ENCODE results near the gene NCAM1.

Gene NCAM1

GRCh38 chr11:113199866-113200265, 238.6 kb downstream of the NCAM1 start:
- no peak for DNase-seq (ENCODE audit: low spot score)

- DNase-seq (ENCODE audit: low spot score), result peak; percentile 87
Observed at GRCh38 chr11:113201054-113201818, 240.0 kb downstream of the NCAM1 start.

- DNase-seq (ENCODE audit: low spot score), result no peak
Observed at GRCh38 chr11:113202431-113202830, 241.2 kb downstream of the NCAM1 start.

- no peak for DNase-seq (ENCODE audit: low spot score)
Observed at GRCh38 chr11:113203141-113203753, 242.0 kb downstream of the NCAM1 start.

- no peak for DNase-seq (ENCODE audit: low spot score)
Observed at GRCh38 chr11:113204280-113204679, 243.1 kb downstream of the NCAM1 start.

- DNase-seq (ENCODE audit: low spot score), result no peak
Observed at GRCh38 chr11:113213549-113213948, 252.3 kb downstream of the NCAM1 start.

GRCh38 chr11:113222241-113222640, 261.0 kb downstream of the NCAM1 start:
- DNase-seq (ENCODE audit: low spot score), result no peak

- DNase-seq (ENCODE audit: low spot score), result no peak
Observed at GRCh38 chr11:113234888-113235287, 273.7 kb downstream of the NCAM1 start.

GRCh38 chr11:113237261-113237660, 276.0 kb downstream of the NCAM1 start:
- no peak for DNase-seq (ENCODE audit: low spot score)

- DNase-seq (ENCODE audit: low spot score), result no peak
Observed at GRCh38 chr11:113238721-113239120, 277.5 kb downstream of the NCAM1 start.

- no peak for DNase-seq (ENCODE audit: low spot score)
Observed at GRCh38 chr11:113240389-113240788, 279.2 kb downstream of the NCAM1 start.

- no peak for DNase-seq (ENCODE audit: low spot score)
Observed at GRCh38 chr11:113240790-113241635, 279.8 kb downstream of the NCAM1 start.

- no peak for DNase-seq (ENCODE audit: low spot score)
Observed at GRCh38 chr11:113241636-113242054, 280.4 kb downstream of the NCAM1 start.

- no peak for DNase-seq (ENCODE audit: low spot score)
Observed at GRCh38 chr11:113242060-113242459, 280.8 kb downstream of the NCAM1 start.

- peak; percentile 87 for DNase-seq (ENCODE audit: low spot score)
Observed at GRCh38 chr11:113242767-113243397, 281.7 kb downstream of the NCAM1 start.

GRCh38 chr11:113243696-113244095, 282.5 kb downstream of the NCAM1 start:
- DNase-seq (ENCODE audit: low spot score), result no peak

- no peak for DNase-seq (ENCODE audit: low spot score)
Observed at GRCh38 chr11:113245216-113245615, 284.0 kb downstream of the NCAM1 start.

- DNase-seq (ENCODE audit: low spot score), result no peak
Observed at GRCh38 chr11:113247221-113247620, 286.0 kb downstream of the NCAM1 start.

- DNase-seq (ENCODE audit: low spot score), result no peak
Observed at GRCh38 chr11:113247966-113248365, 286.7 kb downstream of the NCAM1 start.

GRCh38 chr11:113248702-113249490, 287.7 kb downstream of the NCAM1 start:
- DNase-seq (ENCODE audit: low spot score), result no peak

- DNase-seq (ENCODE audit: low spot score), result no peak
Observed at GRCh38 chr11:113249491-113249763, 288.2 kb downstream of the NCAM1 start.

- DNase-seq (ENCODE audit: low spot score), result no peak
Observed at GRCh38 chr11:113249786-113250185, 288.6 kb downstream of the NCAM1 start.

Measured in cerebellar cortex (tissue), 1 donor.